A549 treated with AZD2906 at 1 μM for 4 hours (cell line): ENCODE data around the gene HOXA6. TPM values are rescaled to one million over a fixed set of nuclear protein-coding genes. Genes with fewer than 3 reads are reported as not detected.

Experiments
- total RNA-seq: library from RNA; stranded (reverse); fragments of 200-300 nt; extraction: Qiagen RNA extraction; gene quantifications from 5 replicates; pipeline ENCODE4 v1.2.3, GENCODE V29; 2022

Gene HOXA6
- total RNA-seq = 1.1 to 1.8 TPM (median 1.4 TPM) in 5 replicates

DNA sequence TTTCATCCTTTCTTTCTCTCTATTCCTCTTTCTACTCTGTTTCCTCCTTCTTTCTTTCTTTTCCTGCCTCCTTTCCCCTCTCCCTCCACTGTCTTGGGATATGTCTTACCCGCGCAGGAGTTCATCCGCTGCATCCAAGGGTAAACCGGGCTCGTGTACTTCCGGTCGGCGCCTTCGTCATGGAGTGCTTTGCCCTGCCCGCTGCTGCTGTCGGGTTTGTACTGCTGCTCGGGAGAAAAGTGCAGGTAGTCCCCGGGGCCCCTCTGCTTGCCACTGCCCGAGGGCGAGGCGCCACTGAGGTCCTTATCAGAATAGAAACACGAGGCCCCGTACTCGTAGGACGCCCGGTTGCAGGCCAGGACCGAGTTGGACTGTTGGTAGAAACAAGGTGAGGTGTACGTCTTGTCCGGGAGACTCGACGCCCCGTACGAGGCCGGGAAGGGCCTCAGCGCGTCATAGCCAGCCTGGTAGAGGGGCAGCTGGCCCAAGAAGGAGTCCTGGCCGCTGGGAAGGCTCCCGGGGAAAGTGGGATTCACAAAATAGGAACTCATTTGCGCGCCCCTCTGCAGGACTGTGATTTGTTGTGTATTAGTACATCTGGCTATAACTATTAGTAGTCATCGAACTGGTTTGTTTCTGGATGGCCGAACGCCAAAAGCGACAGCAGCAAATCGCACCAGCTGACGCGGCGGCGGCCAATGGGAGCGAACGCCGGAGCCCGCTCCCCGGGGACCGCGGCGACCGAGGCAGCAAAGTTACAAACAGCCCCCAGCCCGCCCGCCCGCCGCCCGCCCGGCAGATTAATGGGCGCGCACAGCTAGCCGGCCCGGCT is at the start of gene HOXA6:
HOXA6 (minus strand) TSS at position 576 of the 832 bp plus-strand sequence; CDS start at position 551, 25 bp downstream.

DNA sequence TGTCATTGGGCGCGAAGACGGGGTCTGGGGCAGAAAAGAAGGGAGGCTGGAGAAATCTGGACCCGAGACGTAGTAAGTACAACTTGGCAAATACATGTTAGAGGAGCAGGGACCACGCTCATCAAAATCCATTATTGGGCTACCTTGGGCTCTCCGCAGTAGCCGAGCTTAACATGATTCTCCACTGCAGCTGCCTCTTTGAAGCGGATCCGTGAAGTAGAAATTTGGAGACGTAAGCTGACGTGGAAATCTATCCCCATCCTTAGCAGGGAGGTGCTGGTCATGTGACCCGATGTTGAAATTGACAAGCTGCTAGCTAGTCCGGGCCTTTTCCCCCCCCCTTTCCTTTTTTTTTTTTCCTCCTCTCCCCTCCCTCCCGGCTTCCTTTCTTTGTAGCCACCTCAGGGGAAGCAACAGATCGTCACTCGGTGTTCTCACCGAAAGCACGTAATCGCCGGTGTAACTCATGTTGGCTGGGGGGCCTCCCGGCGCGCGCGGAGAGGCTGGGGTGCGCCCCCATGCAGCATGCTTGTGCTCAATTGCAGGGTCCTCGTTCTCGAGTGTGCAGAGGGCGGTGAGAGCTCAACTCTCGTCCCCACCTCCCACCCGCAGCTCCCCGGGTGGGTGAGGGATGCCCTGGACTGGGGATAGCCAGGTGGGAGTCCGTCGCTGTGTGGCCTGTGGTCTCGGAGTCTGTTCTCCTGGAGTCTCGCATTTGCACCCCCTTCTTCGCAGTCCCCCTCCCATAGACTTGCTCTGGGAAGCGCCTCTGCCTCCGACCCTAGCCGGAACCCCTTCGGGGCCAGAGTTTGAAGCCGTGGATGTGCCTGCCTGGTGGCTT is 37.7 kb upstream of the HOXA6 start, which contains the start of gene HOXA11:
HOXA11 (minus strand) TSS at position 220 of the 841 bp plus-strand sequence; CDS start at position 132, 88 bp downstream.

DNA sequence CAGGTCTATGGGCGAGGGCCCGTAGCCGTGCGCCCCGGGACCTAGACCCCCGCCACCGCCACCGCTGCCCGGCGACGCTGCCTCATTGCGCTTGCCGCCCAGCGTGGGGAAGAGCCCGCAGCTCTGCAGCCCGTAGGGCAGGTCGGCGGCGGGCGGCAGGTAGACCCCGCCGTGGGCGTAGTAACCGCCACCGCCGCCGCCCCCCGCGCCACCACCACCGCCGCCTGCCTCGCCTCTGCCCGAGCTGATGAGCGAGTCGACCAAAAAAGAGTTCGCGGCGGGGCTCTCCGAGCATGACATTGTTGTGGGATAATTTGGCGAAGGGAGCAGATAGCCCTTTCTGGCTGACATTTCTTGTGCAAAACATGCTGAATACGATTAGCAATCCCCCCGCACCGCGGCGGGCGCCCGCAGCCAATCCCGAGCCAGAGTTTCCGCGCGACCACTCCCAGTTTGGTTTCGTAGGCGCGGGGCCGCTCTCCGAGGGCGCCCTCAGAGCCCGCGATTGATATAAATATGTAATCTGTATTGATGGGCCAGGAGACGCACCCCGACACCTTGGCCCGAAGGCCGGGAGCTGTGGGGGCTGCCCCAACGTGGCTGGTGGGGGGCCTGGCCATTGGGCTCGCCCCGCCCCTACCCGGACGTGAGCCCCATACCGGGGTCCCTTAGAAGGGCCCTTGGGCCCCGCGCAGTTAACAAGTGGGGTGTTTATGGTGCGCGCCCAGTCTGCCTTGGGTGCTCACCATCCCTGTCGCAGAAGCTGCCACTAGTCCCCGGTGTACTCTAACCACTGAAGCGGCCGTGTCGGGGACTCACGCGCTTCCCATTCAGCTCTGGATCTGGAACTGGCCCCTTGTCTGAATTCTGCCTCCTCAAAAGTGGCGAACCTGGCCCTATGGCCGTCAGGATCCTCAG is 26.6 kb upstream of the HOXA6 start, which contains the start of gene HOXA10:
HOXA10 (minus strand) TSS at position 365 of the 918 bp plus-strand sequence; CDS start at position 351, 14 bp downstream.

DNA sequence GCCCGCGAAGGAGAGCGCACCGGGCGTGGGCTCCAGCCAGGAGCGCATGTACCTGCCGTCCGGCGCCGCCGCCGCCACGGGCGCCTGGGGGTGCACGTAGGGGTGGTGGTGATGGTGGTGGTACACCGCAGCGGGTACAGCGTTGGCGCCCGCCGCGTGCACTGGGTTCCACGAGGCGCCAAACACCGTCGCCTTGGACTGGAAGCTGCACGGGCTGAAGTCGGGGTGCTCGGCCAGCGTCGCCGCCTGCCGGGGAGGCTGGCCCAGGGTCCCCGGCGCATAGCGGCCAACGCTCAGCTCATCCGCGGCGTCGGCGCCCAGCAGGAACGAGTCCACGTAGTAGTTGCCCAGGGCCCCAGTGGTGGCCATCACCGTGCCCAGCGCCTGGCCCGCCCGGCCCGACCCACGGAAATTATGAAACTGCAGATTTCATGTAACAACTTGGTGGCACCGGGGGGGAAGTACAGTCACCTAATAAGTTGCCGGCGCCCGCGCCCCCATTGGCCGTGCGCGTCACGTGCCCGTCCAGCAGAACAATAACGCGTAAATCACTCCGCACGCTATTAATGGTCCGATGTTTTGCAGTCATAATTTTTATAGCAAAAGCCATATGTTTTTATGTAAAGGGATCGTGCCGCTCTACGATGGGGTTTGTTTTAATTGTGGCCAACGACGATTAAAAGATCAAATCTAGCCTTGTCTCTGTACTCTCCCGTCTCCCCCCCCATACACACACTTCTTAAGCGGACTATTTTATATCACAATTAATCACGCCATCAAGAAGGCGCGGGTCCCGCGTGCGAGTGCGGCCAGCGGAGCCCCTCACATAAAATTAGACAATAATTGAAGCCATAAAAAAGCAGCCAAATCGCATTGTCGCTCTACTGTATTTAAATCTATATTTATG is 17.8 kb upstream of the HOXA6 start, which contains the start of gene HOXA9:
HOXA9 (minus strand) TSS at position 449 of the 907 bp plus-strand sequence; CDS start at position 369, 80 bp downstream.

DNA sequence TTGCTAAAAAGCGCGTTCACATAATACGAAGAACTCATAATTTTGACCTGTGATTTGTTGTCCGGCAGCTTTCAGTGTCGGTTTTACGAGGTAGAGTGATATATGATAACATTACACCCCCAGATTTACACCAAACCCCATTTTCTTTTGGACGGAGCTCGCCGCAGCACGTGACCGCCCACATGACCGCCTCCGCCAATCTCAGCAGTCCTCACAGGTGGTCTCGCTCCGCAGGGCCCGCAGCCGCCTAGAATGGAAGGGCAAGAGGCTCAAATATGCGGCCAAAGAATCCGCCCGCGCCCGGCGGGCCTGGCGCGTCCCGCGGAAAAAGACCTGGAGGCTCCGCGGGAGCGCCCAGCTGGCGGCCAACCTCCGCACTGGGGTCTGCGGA is 8.9 kb upstream of the HOXA6 start, which contains the start of gene HOXA7:
HOXA7 (minus strand) TSS at position 168 of the 391 bp plus-strand sequence; CDS start at position 38, 130 bp downstream.

DNA sequence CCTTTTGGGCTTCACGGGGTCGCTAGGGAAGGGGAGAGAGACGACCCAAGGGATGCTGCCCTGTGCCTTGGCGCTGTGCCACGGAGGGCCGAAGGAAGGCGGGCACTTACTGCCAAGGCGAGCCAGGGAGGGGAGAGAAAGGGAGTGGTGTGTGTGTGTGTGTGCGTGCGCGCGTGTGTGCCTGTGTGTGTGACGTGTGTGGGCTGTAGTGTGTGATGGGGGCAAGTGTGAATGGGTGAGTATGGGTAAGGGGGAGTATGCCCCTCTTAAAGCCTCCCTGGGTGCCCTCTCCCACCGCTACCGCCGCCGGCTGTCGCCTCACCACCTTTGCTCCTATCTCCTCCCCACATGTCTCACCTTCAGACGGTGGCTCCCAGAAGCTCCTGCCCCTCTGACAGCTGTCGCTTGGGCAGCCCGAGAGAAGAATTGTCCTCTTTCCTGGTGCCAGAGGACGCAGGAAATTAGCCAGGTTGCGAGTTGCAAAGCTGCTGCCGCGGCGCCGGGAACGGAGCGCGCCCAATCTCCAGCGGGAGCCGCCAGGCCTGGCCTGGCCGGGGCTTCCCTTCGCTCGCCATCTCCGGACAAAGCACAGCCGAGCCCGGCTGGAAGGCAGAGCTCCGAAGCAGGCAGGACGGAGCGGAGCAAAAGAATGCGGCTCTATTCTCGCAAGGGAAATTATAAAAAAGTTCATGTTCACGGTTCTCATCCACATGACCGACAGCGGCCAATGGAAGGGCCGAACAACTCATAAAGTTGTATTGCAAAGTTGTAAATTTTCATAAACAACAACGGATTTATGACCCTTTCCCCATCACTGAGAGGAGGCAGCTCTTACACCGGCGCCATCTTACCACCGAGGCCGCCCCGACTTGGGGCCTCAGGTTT is 4.6 kb upstream of the HOXA6 start, which contains the start of gene HOXA3:
HOXA3 (minus strand) TSS at position 653 of the 885 bp plus-strand sequence. CDS start 41,943 bp downstream, outside the sequence.

DNA sequence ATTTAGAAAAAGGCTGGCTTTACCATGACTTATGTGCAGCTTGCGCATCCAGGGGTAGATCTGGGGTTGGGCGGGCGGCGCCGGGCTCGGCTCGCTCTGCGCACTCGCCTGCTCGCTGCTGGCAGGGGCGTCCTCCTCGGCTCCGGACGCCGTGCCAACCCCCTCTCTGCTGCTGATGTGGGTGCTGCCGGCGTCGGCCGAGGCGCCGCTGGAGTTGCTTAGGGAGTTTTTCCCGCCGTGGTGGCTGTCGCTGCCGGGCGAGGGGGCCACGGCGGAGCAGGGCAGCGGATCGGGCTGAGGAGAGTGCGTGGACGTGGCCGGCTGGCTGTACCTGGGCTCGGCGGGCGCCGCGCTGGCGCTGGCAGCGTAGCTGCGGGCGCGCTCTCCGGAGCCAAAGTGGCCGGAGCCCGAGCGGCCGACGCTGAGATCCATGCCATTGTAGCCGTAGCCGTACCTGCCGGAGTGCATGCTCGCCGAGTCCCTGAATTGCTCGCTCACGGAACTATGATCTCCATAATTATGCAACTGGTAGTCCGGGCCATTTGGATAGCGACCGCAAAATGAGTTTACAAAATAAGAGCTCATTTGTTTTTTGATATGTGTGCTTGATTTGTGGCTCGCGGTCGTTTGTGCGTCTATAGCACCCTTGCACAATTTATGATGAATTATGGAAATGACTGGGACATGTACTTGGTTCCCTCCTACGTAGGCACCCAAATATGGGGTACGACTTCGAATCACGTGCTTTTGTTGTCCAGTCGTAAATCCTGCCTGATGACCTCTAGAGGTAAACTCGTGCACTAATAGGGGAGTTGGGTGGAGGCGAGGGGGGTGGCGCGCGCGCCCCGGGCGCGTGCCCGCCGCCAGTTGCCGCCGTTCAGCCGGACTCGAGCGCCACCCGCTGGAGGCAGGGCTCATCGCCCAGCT is 4.3 kb downstream of the HOXA6 start, which contains the start of gene HOXA5:
HOXA5 (minus strand) TSS at position 659 of the 927 bp plus-strand sequence; CDS start at position 585, 74 bp downstream.

DNA sequence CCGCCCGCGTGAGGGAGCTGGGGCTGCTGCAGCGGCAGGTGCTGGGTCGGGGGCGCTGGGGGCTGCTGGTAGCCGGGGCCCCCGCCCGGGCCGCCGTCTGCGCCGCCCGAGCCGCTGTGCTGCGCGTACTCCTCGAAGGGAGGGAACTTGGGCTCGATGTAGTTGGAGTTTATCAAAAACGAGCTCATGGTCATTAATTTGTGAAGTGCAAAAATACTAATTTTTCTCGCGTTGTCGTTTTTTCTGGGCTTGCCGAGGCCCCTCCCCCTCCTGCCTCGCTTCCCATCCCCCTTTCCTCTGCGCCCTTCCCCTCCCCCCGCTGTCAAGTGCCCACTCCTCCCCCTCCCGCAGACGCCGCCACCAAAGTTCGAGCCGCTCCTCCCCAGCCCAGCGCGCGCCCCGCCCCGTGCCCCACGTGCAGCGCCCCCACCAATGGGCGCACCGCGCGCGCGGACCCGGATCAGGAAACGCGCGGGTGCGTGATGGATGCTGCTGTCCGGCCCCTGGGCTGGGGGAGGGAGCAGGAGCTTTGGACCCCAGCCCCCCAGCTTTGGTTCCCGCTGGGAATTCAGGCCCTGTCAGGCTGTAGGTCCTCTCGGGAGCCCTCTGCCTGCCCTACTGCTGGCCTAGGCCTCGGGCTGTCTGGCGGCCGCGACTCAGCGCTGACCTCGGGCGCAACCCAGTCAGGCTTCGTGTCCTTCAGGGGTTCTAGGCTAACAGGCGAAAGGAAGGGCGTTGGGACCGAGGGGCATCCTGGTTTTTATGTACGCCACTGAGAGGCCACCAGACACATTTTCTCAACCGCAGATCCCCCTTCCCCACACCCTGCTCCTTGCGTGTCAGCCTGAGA is 16.8 kb downstream of the HOXA6 start, which contains the start of gene HOXA4:
HOXA4 (minus strand) TSS at position 218 of the 850 bp plus-strand sequence; CDS start at position 194, 24 bp downstream.

DNA sequence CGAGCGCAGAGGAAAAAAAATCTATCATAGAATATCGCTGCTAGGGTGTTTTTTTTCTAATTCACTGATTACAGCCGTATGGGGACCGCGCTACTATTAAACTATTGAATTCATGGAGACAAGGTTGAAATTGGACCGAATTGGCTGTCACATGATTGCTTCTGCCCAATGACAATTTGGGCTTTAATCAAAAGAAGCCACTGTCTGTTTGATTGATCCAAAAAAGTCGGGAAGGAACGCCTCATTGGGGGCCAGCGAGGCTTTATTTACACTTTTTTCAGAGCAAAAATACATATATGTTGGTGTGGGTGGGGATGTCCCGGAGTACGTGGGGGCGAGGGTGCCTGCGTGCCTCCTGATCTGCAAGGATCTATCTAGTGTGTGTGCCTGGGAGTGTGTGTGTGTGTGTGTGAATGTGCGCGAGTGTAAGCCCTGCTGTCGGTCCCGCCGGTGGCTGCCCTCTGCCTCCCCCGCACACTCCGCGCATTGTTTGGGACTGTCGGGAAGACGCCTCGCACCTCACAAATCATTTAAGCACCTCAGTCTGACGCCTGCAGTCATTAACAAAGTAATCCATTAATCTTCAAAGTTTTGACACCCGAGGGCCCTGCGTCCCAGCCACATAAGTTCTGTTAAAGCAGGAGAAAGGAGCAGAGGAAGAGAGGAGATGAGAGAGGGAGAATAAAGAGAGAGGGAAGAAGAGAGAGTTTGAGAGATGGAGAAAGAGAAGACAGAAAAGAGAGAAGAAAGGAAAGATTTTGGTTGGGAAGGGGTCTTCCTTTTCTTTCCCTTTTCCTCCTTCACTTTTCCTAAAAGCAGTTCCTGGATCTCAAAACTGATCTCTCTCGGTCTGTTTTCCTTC is 44.8 kb downstream of the HOXA6 start, which contains the start of gene HOXA2:
HOXA2 (minus strand) TSS at position 103 of the 862 bp plus-strand sequence. CDS start 183 bp downstream, outside the sequence.

DNA sequence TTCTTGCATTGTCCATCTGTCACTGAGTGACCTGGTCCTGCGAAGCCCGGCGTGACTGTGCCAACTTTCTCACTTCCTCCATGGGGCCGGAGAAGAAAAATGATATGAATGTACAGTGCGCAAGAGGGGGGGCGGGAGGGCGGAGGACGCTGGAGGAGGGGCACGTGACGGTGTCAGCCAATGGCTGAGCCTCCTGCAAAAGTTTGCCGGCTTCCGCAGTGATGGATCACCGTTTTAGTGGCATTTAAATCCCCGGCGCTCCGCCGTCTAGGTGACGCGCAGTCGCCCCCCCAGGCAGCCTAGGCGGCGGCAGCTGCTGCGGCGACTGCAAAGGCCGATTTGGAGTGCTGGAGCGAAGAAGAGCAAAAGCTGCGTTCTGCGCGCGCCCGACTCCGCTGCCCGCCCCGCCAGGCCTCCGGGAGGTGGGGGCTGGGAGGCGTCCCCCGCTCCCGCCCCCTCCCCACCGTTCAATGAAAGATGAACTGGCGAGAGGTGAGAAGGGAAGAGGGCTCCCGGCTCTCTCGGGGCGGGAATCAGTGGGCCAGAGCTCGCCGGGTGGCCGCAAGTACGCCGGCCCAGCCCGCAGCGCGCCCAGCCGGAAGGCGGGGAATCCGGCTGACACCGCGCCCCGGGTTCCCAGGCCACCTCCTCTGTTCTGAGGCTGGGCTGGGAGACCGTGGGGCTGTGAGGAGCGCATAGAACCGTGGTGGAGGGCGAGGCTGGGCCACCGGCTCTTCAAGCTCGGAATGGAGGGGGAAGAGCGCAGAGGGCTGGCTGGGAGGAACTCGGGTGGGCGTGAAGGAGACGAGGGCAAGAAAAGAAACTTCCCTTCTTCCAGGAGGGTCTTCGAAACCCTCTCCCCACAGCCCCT is 51.4 kb downstream of the HOXA6 start, which contains the start of gene HOXA1:
HOXA1 (minus strand) TSS at position 104 of the 871 bp plus-strand sequence; CDS start at position 16, 88 bp downstream.

